ENCODE results near the gene NEURL4. TPM values are rescaled to one million over a fixed set of nuclear protein-coding genes. Genes with fewer than 3 reads are reported as not detected.

NEURL4 gene
- total RNA-seq, 2 experiments from 2014 or later: 34.7 to 38.1 TPM

GRCh38 chr17:7306911-7307685 lies 22.0 kb downstream of the NEURL4 start, which contains the start of gene EIF5A:
TSS of gene EIF5A (plus strand) at chr17:7307628. CDS start at chr17:7309636, 2,008 bp downstream.
- peak within 1 kb of the TSS; percentile 96 for H3K4me3 Mint-ChIP-seq
- POLR2A ChIA-PET: no interaction called here

GRCh38 chr17:7304179-7304578 lies 25.0 kb downstream of the NEURL4 start:
- H3K9me3 Mint-ChIP-seq: no peaks in the 10 kb centered on the region
- ChIA-PET POLR2A (interaction anchor here (0.6 kb wide), 1 partner anchor 15 kb away, joined by 3 read pairs; no protein-coding TSS in a partner anchor), CTCF (interaction anchor here (0.6 to 2.8 kb wide), 3 partner anchors 8 to 18 kb away, joined by 8 to 14 read pairs (median 11); no protein-coding TSS in a partner anchor)
- no peak overlapping the region for H3K27ac Mint-ChIP-seq
- peaks cover 8% of the 10 kb centered on the region for H3K27me3 Mint-ChIP-seq
- H3K36me3 Mint-ChIP-seq (ENCODE audit: low read depth): peaks cover 10% of the 10 kb centered on the region
- DNase-seq: no peak
- H3K4me1 Mint-ChIP-seq: peaks cover 12% of the 10 kb centered on the region
- no peak overlapping the region for H3K4me3 Mint-ChIP-seq

More at GRCh38 chr17:7306911-7307685, 22.0 kb downstream of the NEURL4 start, which contains the start of gene EIF5A:
- Mint-ChIP-seq H3K36me3 (ENCODE audit: low read depth) (peaks cover 35% of the 10 kb centered on the region), H3K4me1 (peaks cover 38% of the 10 kb centered on the region), H3K9me3 (no peaks in the 10 kb centered on the region), H3K27me3 (no peaks in the 10 kb centered on the region), H3K27ac (peak within 1 kb of the TSS; percentile 99)
- CTCF ChIA-PET: no interaction called here
- DNase-seq: peak; percentile 100

GRCh38 chr17:7296189-7296861 lies 32.8 kb downstream of the NEURL4 start:
- H3K27ac Mint-ChIP-seq: no peak overlapping the region
- ChIA-PET POLR2A (no interaction called here), CTCF (interaction anchor here (0.6 to 5.9 kb wide), 25 partner anchors 9 to 250 kb away, joined by 3 to 48 read pairs (median 4); partner anchors contain the start of genes ACADVL, ASGR1, CTDNEP1 and DLG4)
- H3K9me3 Mint-ChIP-seq: no peaks in the 10 kb centered on the region
- no peaks in the 10 kb centered on the region for H3K36me3 Mint-ChIP-seq (ENCODE audit: low read depth)
- H3K4me1 Mint-ChIP-seq: peaks cover 26% of the 10 kb centered on the region
- DNase-seq: peak; percentile 62
- H3K27me3 Mint-ChIP-seq: peaks cover 42% of the 10 kb centered on the region
- peak overlapping the region; percentile 19 for H3K4me3 Mint-ChIP-seq

- POLR2A ChIA-PET: no interaction called here
- H3K4me1 Mint-ChIP-seq: peaks cover 26% of the 10 kb centered on the region
- H3K27me3 Mint-ChIP-seq: peaks cover 45% of the 10 kb centered on the region
- DNase-seq: no peak
- peak overlapping the region; percentile 73 for H3K4me3 Mint-ChIP-seq
- CTCF ChIA-PET: interaction anchor here (0.6 to 5.9 kb wide), 23 partner anchors 10 to 249 kb away, joined by 3 to 48 read pairs (median 4); partner anchors contain the start of genes ACADVL, ASGR1, CTDNEP1 and DLG4
- H3K27ac Mint-ChIP-seq: peak overlapping the region; percentile 85
- H3K36me3 Mint-ChIP-seq (ENCODE audit: low read depth): no peaks in the 10 kb centered on the region
- H3K9me3 Mint-ChIP-seq: no peaks in the 10 kb centered on the region
Observed at GRCh38 chr17:7295230-7296180, 33.6 kb downstream of the NEURL4 start.

GRCh38 chr17:7294614-7295153 lies 34.5 kb downstream of the NEURL4 start, which contains the start of gene YBX2:
TSS of gene YBX2 (minus strand) at chr17:7294639. CDS start at chr17:7294500, 139 bp downstream.
- peak within 1 kb of the TSS; percentile 85 for H3K27ac Mint-ChIP-seq
- no peaks in the 10 kb centered on the region for H3K9me3 Mint-ChIP-seq
- peak; percentile 72 for DNase-seq
- H3K4me1 Mint-ChIP-seq: peaks cover 26% of the 10 kb centered on the region
- H3K4me3 Mint-ChIP-seq: peak within 1 kb of the TSS; percentile 73
- ChIA-PET POLR2A (no interaction called here), CTCF (no interaction called here)
- peaks cover 40% of the 10 kb centered on the region for H3K27me3 Mint-ChIP-seq
- H3K36me3 Mint-ChIP-seq (ENCODE audit: low read depth): no peaks in the 10 kb centered on the region

- no peak overlapping the region for H3K27ac Mint-ChIP-seq
- ChIA-PET CTCF (interaction anchor here (0.6 to 1.9 kb wide), 6 partner anchors 11 to 255 kb away, joined by 3 to 4 read pairs (median 3); partner anchors contain the start of genes SLC2A4 and TNFSF12), POLR2A (no interaction called here)
- no peaks in the 10 kb centered on the region for H3K36me3 Mint-ChIP-seq (ENCODE audit: low read depth)
- H3K9me3 Mint-ChIP-seq: no peaks in the 10 kb centered on the region
- no peak for DNase-seq
- H3K4me3 Mint-ChIP-seq: peak overlapping the region; percentile 41
- peaks cover 26% of the 10 kb centered on the region for H3K4me1 Mint-ChIP-seq
- H3K27me3 Mint-ChIP-seq: peaks cover 40% of the 10 kb centered on the region
Observed at GRCh38 chr17:7293816-7294613, 35.1 kb downstream of the NEURL4 start.

GRCh38 chr17:7293159-7293558 lies 36.0 kb downstream of the NEURL4 start:
- Mint-ChIP-seq H3K27me3 (peaks cover 41% of the 10 kb centered on the region), H3K4me1 (peaks cover 26% of the 10 kb centered on the region), H3K9me3 (no peaks in the 10 kb centered on the region), H3K27ac (no peak overlapping the region), H3K36me3 (ENCODE audit: low read depth) (no peaks in the 10 kb centered on the region), H3K4me3 (no peak overlapping the region)
- POLR2A ChIA-PET: no interaction called here
- CTCF ChIA-PET: interaction anchor here (0.6 to 1.9 kb wide), 6 partner anchors 10 to 255 kb away, joined by 3 to 4 read pairs (median 3); partner anchors contain the start of genes CTDNEP1, ELP5, SLC2A4 and TNFSF12
- no peak for DNase-seq

GRCh38 chr17:7292729-7293128 lies 36.4 kb downstream of the NEURL4 start:
- no peaks in the 10 kb centered on the region for H3K36me3 Mint-ChIP-seq (ENCODE audit: low read depth)
- no peak overlapping the region for H3K27ac Mint-ChIP-seq
- H3K4me1 Mint-ChIP-seq: peaks cover 26% of the 10 kb centered on the region
- DNase-seq: no peak
- no peak overlapping the region for H3K4me3 Mint-ChIP-seq
- H3K9me3 Mint-ChIP-seq: no peaks in the 10 kb centered on the region
- peaks cover 46% of the 10 kb centered on the region for H3K27me3 Mint-ChIP-seq
- ChIA-PET CTCF (interaction anchor here (1.1 to 2.1 kb wide), 4 partner anchors 9 to 41 kb away, joined by 3 to 11 read pairs (median 4); partner anchors contain the start of genes CTDNEP1, ELP5 and SLC2A4), POLR2A (no interaction called here)

GRCh38 chr17:7292194-7292593 lies 36.9 kb downstream of the NEURL4 start:
- POLR2A ChIA-PET: no interaction called here
- H3K4me1 Mint-ChIP-seq: peaks cover 26% of the 10 kb centered on the region
- H3K27me3 Mint-ChIP-seq: peaks cover 51% of the 10 kb centered on the region
- H3K36me3 Mint-ChIP-seq (ENCODE audit: low read depth): no peaks in the 10 kb centered on the region
- DNase-seq: no peak
- H3K4me3 Mint-ChIP-seq: no peak overlapping the region
- no peak overlapping the region for H3K27ac Mint-ChIP-seq
- CTCF ChIA-PET: interaction anchor here (1.2 to 2.1 kb wide), 3 partner anchors 10 to 40 kb away, joined by 3 to 11 read pairs (median 4); partner anchors contain the start of genes CTDNEP1, ELP5 and SLC2A4
- no peaks in the 10 kb centered on the region for H3K9me3 Mint-ChIP-seq

- Mint-ChIP-seq H3K36me3 (ENCODE audit: low read depth) (no peaks in the 10 kb centered on the region), H3K4me1 (peaks cover 15% of the 10 kb centered on the region), H3K4me3 (no peak overlapping the region), H3K27me3 (peaks cover 59% of the 10 kb centered on the region), H3K9me3 (no peaks in the 10 kb centered on the region), H3K27ac (no peak overlapping the region)
- DNase-seq: no peak
- ChIA-PET CTCF (interaction anchor here (1.0 to 2.1 kb wide), 3 partner anchors 14 to 70 kb away, joined by 3 to 11 read pairs (median 3); no protein-coding TSS in a partner anchor), POLR2A (no interaction called here)
Observed at GRCh38 chr17:7290685-7291084, 38.5 kb downstream of the NEURL4 start.

- no peak overlapping the region for H3K27ac Mint-ChIP-seq
- peaks cover 11% of the 10 kb centered on the region for H3K4me1 Mint-ChIP-seq
- POLR2A ChIA-PET: no interaction called here
- H3K36me3 Mint-ChIP-seq (ENCODE audit: low read depth): no peaks in the 10 kb centered on the region
- DNase-seq: no peak
- H3K9me3 Mint-ChIP-seq: no peaks in the 10 kb centered on the region
- CTCF ChIA-PET: interaction anchor here (1.4 kb wide), 1 partner anchor 70 kb away, joined by 3 read pairs; no protein-coding TSS in a partner anchor
- peaks cover 60% of the 10 kb centered on the region for H3K27me3 Mint-ChIP-seq
- no peak overlapping the region for H3K4me3 Mint-ChIP-seq
Observed at GRCh38 chr17:7290166-7290565, 39.0 kb downstream of the NEURL4 start.
